Activated naive CD4-positive, alpha-beta T cell (primary cell): ENCODE measurements around the gene SIPA1L3.
"Not testable (repeated sequence)": the region's sequence is repeated elsewhere in the genome, so short reads cannot be mapped to it uniquely, and the experiment has no call there.

ENCODE experiments used
- DNase-seq, 4 experiments: peaks; one replicate each; lab custom pipeline; 2025; lab: John Stamatoyannopoulos, UW

SIPA1L3 gene

DNA sequence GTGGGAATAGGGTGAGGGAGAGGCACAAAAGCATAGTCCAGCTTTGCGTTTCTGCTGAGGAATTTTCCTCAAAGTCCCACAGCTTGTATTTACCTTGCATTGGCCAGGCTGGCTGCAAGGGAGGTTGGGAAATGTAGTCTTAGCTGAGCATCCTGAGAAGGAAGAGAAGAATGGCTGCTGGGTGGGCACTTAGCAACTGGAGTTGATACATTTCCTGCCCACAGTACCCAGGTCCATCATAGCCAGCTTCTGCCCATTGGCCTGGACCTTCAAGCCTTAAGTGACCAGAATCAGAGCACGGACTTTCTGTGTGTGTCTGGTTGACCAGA, 112.4 kb downstream of the SIPA1L3 start:
- no peak for DNase-seq

DNA sequence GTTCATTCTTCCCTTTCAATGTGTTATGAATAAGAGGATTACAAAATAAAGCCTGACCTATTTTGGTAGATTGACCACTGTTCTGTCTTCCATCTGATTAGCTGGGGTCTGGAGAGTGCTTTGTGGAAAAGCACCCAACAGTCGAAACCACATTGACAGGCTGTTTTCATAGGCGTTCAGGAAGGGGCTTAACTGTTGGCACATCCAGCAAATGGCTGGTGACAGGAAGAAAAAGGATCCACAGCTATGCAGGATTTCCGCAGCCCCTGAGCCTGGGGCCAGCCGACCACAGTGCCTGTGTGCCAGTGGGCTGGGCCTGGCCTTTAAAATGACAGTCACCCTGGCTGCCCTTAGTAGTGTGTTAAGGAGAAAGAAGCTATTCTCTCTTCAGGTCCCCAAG, 113.3 kb downstream of the SIPA1L3 start:
- no peak for DNase-seq

DNA sequence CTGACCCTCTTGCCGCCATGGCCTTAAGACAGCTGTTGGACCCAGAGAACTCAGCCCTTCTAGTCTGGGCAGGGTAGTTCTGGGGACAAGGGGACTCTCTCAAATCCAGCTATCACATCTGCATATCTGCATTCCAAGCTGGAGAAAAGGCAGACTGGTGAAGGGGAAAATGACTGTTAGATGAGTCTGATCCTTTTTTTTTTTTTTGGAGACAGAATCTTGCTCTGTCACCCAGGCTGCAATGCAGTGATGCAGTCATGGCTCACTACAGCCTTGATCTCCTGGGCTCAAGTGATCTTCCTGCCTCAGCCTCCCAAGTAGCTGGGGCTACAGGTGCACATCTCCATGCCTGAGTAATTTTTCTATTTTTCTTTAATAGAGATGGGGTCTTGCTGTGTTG, 114.3 kb downstream of the SIPA1L3 start:
- DNase-seq, result no peak

DNA sequence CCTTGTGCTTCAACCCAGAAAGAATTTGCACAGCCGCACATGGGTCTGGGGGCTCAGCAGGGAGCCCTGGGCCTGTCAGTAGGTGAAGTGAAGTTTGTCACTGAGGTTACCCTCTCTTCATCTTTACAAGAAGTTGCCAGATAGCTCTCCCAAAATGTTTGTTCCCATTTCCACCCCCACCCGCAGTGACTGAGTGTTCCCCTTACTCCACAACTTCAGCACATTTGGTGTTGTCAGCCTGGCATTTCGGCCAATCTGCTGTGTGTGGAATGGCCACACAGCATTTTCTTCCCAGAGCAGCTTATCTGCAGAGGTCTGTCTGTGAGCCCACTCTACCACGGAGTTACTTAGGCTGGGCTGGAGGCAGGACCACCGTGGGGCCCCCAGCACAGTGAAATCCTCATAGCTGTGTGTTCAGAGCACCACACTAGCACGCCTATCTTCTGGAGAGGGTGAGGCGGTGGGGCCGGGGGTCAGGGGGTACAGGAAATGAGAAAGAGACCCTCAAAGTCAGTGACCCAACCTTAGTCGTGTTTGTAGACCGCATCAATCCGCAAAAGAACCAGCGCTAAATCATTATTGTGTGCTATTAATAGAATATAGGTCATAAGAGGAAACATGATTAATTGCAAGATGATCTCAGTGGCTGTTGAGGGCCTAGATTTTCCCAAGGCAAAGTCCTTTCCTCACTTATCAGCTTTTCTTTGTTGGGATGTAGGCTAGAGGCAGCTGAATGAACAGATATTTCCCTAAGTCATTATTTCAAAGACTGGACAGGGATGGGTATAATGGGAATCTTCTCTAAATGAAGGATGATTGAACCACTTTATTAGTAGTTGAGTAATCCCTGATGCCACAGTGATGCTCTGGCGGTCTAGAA, 116.0 kb downstream of the SIPA1L3 start:
- no peak for DNase-seq

DNA sequence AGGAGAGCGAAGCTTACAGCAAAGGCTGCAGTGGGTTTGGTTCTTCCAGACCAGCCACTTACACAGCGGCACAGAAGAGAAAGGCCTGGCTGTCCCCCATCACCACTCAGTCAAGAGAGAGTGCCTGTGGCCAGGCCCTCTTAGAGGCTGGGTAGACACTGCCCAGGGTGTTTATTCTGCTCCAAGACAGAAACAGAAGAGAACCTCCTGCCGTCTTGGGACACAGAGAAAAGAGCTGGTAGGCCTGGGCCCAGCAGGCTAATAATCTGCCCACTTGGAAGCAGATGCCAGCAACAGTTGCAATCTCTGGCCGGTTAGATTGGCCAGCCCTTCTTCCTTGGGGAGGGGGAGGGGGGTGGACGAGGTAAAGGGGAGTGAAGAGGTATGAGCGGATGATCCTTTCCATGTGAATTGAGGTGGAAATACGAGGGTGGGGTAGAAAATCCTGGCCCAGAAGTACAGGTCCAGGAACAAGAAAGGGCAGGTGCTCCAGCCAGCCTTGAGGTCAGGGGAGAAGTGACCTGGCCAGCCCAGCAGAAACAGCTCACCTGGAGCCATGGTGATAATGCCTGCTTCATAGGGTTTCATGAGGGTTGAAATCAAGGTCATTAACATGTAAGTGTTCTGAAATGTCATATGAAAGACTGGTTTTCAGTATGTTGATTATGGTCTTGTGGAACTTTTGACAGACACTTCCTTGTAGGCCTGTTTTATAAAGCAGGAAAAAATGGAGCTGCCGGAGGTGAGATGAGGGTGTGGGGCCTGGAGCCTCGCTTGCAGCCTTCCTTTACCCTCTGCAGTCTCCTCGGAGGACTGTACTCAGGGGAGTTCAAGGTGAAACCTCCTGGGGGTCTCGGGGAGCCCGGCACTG, 116.9 kb downstream of the SIPA1L3 start:
- no peak for DNase-seq

DNA sequence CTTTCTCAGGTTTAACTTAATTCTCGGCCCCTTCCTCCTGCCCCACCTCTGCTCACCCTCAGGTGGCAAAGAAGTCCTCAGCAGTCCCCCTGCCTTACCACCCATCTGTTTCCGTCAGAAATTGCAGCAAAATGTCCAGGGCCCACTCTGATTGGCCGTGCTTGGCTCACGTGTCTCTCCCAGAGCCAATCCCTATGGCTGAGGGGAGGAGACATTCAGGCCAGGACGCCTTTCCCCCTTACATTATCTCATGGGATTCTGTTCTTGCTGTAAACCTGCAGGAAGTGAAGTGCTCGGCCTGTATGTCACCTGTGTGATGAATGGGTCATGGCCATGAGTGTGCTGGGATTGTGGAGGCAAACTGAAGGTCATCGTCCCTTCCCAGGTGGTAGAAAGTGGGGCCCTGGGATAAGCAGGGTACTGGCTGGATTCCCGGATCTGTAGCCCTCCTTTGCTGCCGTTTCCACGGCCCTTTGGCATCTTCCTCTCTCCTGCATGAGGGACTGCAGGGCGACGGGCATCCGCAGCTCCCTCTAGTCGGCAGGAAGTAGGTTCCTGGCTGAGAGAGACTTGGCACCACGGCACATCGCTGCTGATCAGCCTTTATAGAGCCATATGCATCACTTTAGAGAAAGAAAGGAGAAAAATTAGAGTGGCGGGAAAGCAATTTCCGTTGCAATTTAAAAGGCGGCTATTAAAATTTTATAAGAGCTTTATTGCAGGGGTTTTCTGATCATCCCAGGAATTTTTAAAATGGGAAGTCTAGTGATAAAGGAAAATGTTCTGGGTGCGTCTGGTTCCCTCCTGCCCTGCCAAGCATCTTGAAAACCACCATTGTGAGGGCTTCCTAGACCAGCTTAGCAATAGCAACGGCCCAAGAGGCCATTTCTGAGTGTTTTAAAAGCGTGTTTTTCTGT, 118.2 kb downstream of the SIPA1L3 start:
- no peak for DNase-seq

DNA sequence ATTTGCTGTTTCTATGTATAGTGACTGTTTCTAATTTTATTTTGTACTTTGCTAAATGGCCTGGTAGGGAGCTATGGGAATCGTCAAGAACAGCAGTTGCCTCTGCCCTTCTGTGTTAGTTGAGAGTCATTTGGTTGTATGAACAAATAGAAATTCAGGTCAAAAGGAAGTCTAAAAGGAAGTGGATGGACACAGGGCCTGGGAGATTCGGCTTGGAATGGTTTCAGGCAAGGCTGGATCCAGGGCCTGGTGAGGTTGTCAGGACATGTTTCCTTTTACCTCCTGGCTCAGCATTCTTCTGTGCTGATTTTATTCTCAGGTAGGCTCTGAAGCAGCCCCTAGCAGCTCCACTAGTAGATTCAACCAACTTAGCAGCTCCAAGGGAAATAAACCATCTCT, 118.9 kb downstream of the SIPA1L3 start:
- DNase-seq, result no peak

DNA sequence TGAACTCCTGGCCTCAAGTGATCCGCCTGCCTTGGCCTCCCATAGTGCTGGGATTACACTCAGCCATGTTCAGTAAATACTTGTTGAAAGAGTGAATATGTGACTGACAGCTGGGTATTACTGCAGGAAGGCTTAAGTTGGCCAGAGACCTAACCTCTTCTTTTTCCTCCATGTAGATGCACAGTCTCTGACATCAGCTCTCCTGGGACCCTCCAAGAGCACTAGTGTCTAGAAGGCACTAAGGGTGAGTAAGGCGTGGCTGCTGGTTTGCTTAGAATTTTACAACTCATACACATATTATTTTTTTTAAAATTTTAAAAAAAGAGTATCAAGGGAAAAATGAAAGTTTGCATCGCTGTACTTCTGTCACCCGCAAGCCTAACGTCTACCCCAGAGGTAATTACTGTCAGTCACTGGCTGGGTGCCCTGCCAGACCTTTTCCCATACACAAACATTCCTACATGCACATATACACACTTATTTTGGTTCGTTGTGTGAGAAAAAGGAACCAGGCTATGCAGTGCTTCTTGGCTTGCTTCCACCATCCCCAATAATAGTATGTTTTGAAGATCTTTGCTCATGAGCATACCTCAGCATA, 122.0 kb downstream of the SIPA1L3 start:
- DNase-seq, result no peak

DNA sequence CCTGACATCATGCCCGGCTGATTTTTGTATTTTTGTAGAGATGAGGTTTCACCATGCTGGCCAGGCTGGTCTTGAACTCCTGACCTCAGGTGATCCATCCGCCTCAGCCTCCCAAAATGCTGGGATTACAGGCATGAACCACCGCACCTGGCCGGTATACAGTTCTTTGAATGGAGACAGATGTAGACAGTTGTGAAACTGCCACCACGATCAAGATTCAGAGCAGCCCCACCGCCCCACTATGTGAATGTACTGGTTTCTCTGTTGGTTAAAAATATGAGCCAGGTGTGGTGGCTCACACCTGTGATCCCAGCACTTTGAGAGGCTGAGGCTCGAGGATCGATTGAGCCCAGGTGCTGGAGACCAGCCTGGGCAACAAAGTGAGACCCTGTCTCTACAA, 123.0 kb downstream of the SIPA1L3 start:
- DNase-seq, result not testable (repeated sequence)

DNA sequence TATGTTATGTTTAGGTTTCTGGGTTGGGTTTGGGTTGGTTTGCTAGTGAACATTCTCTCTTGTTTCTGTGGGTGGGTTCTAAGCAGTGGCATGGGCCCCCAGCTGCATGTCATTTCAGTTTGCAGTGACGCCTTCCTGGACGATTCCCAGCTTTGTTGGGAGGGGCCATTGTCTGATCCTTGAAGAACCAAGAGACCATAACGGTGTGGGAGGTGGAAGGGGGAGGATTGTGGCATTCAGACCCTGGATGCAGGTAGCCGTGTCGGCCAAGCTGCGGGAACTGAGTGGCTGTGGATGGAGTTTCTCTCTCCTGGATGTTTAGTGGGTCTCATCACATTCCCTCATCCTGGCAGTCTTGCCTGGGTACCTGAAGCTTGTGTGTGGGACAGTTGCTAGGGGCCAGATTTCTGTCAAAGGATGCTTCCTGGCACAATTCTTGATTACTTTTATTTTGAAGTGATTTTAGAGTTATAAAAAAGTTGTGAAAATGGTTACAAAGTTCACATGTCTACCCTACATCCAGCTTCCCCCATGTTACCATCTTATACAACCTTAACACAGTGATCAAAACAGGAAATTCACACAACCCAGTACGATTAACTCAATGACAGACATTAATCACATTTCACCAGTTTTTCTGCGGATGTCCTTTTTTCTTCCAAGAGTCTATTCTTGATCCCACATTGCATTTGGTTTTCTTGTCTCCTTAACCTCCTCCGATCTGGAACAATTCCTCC, 123.8 kb downstream of the SIPA1L3 start:
- DNase-seq, result no peak

DNA sequence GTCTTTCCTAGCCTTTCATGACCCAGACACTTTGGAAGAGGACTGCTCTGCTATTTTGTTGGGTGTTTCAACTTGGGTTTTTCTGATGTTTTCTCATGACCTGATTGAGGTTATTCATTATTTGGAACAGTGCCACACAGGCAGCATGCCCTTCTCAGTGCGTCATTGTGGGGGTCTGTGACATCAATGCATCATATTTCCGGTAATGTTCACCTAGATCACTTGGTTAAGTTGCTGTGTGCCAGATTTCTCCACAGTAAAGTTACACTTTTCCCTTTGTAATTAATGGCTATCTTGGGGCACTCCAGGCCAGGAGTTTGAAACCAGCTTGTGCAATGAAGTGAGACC, 124.4 kb downstream of the SIPA1L3 start:
- no peak for DNase-seq

DNA sequence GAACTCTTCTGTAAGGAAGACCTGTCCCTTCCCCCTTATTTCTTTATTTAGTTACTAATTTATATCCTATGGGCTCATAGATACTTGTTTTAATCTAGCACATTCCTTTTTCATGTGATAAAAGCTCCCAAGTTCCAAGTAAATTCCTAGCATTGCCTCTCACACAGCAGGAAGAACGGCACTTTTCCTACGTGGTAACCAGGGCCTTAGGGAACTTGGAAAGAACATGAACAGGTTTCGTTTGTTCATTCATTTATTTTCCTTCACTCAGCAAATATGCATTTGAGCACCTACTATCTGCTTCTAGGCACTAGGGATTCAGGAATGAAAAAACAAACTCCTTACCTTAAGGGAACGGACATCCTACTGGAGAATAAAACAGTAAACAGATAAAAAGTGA, 125.1 kb downstream of the SIPA1L3 start:
- no peak for DNase-seq

DNA sequence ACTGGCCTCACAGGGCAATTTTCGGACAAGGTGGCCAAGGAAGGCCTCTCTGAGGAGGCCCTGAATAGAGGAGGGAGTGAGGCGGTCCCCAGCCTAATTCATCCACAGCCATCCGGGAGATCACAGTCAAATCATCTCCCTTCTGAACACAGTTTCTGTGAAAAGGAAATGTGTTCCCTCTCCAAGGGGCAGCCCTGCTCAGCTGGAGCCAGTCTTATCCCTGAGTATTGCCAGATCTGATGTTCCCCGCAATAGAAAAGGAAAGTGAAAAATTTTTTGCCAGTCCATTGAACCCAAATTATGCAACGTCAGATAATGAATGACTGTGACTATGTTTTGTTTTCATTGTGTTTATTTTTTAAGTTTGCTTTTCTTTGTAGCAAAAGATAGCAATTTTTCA, 125.9 kb downstream of the SIPA1L3 start:
- no peak for DNase-seq

DNA sequence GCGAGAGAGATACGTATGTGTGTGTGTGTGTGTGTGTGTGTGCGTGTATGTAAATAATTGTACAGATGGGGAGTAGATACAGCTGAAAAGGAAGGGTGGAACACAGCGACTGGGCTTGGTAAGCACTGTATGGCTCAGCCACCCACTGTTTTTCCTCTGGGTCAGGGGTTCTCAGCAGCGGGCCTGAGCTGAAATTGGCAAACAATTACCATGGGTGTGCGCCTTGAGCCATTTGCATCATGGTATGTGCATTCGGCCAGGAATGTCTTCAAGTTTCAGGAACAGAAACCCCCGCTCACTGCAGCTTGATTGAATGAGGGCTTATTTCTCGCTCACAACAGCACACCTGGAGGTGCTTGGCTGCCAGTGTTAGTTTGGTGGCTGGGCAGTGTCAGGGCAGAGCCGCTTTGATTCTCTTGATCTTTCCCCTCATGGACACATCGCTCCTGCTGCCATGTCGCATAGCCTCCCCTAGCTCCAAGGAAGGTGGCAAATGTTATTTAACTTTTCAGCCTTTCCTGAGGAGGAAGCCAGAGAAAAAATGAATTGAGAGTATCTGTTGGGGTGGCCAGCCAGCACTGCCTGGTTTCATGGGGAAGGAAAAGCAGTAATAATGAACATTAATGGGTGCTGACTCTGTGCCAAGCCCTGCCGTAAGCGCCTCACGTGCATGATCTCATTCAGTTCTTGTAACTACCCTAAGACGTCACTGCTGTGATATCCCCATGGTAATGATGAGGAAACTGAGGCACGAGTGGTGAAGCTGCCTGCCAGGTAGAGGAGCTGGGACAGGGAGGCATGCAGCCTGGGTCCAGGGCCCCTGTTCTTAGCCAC, 126.9 kb downstream of the SIPA1L3 start:
- DNase-seq, result no peak

DNA sequence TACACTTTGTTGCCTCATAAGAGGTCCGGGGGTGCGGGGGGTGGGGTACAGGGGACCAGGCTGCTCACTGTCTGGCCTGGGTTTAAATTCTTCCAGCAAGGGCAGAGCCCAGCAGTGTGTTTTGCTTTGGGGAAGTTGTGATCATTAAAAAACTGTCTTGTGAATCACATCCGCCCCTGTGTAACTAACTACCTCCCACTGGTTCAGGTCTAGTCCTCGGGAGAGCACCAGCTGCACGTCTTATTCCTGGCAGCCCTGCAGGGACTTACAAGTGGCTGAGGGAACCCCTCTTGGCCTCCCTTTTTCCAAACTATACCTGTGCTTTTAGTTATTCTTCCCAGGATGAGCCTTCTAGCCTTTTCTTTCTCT, 127.5 kb downstream of the SIPA1L3 start:
- no peak for DNase-seq

DNA sequence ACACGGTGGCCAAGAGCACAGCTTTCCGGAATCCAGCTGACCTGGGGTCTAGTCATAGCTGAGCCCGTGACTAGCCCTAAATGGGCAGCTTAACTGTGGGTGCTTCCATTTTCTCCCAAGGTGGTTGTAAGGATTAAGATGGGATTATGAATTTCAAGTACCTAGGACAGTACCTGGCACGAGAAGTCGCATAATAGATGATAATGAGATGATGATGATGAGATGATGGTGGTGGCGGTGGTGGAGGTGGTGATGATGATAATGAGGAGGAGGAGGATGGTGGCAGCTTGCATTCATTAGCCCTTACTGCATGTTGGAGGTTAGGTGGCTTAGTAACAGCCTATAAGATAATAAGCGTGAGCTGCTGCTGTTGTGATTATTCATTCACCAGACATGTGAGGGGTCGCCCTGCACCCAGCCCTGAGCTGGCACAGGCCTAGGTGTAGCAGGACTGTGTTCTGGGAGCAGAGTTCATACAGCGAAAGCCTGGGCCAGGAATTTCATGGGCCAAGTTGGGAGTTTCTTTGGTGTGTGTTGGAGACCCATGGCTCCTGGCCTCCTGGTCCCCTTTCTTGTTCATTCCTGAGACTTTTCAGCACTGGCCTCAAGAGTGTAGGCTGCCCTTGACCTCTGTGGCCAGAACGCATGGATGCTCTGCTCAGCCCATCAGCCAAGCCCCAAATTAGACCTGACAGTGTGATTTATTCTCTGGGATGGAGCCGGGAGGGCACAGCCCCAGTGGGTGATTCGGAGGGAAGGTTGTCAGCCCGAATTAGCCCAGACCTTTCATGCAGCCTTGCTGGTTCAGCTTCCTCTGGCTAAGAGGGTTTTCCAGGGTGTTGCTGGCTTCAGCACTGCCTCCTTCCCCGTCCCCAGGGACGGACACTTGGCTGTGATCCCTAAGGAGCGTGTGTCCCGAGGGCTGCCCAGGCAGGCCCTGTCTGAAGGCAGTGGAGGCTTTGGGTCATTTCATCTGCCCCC, 128.8 kb downstream of the SIPA1L3 start:
- DNase-seq, result no peak

DNA sequence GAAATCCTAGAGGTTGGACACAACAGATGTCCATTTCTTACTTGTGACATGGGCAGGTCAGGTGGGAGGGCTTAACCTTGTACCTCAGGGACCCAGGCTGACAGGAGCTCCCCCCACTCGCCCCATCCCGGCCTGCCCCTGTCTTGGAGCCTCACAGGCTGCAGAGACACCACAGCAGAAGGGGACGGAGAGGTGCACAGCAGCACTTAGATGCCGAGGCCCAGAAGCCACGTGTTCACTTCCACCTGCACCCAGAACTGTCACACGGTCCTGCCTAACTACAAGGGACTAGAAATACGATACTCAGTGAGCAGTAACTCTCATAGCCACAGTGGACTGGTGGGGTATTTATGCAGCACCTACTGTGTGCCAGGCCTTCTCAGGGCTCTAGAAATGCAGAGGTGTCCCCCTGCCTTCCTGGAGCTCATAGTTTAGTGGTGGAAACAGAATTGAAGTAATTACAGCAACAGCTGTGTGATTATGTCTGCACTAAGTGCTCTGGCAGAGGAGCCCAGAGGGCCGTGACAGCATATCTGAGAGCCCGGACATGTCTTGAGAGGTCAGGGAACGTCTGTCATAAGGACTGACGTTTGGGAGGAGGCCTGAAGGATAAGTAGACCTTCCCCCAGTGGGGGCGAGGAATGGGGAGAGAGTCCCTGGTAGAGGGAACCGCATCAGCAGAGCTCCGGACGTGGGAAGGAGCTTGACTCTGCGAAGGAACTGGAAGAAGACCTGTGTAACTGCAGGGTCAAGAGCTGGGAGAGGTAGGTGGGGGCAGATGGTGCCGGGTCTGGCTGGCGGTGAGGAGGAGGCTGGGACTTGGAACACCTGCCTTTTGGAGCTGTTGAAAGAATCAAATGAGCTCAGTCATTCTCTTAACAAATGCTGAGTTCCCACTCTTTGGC, 130.0 kb downstream of the SIPA1L3 start:
- DNase-seq, result no peak

DNA sequence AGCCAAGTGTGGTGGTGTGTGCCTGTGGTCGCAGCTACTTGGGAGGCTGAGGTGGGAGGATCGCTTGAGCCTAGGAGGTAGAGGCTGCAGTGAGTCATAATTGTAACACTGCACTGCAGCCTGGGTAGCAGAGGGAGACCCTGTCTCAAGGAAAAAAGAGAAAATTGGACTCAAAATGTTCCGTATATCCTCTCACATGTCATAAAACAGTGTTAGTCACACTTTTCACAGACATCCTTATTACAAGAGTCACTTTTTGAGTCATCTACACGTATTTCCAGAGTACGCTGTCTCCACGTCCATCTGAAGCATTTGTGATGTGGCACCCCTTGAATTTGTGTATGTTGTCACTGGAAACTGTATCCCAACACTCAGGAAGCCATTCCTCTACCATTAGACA, 133.0 kb downstream of the SIPA1L3 start:
- DNase-seq, result no peak
